NT2/D1 (cell line): ENCODE results near the gene GTF2F2.

Experiments used
- YY1 ChIP-seq: IDR thresholded peaks from 2 replicates; pipeline ENCODE4 v1.6.1; 2011; ENCODE audit not compliant: insufficient read length, insufficient read depth
- ZNF274 ChIP-seq: IDR thresholded peaks from 2 replicates; pipeline ENCODE4 v1.6.1; 2011; ENCODE audit warnings: mild to moderate bottlenecking, low read depth, low read length

GRCh38 chr13:45225370-45225769 is 105.1 kb downstream of the GTF2F2 start:
- TF ChIP-seq YY1 (no peak), ZNF274 (no peak)
